K562 (cell line): ENCODE data around the gene RSBN1L. TPM values are rescaled to one million over a fixed set of nuclear protein-coding genes. Genes with fewer than 3 reads are reported as not detected.

Experiments
- ATAC-seq: fragments of 200-7000 bp; cut with Tn5 transposase; 3 replicates; pipeline ENCODE4 v1.9.1; 2020; ENCODE audit warnings: moderate library complexity
- BruUV-seq: library from RNA; stranded (reverse); fragments of 400-500 nt; replicated peaks from 2 replicates; lab custom pipeline; 2021; lab: Mats Ljungman, UMichigan
- CTCF ChIA-PET: fragments of 300-600 bp; formaldehyde crosslinking; extraction: SDS; loops from one replicate; lab custom pipeline; 2021; ENCODE audit warnings: low intra/inter-chr PET ratio; lab: Yijun Ruan, JAX
- POLR2A ChIA-PET: fragments of 300-600, 350-650 bp; sonication (Branson Sonifier 250); formaldehyde crosslinking; extraction: SDS; loops from one replicate; lab custom pipeline; 2021; ENCODE audit warnings: antibody characterized with exemption, inconsistent platforms; lab: Yijun Ruan, JAX
- DNase-seq, 4 experiments: peaks; one replicate each; pipeline versions ENCODE4 v3.0.0 to v3.0.0-alpha.2; 2011 to 2018; ENCODE audit warnings: low spot score in 3 of 4, mixed read lengths in 3 of 4; ENCODE audit errors: extremely low read depth in 1 of 4
- FAIRE-seq: peaks from 2 replicates; lab custom pipeline; 2011; peaks lifted over from hg19 to GRCh38; lab: Jason Lieb, UNC
- H2AFZ ChIP-seq: 2 replicates; pipeline ENCODE4 v1.6.0; 2011; ENCODE audit warnings: low read depth, low read length, control low read depth, inconsistent platforms
- H3K27ac ChIP-seq: fragments of 200-600 bp; 3 replicates; pipeline ENCODE4 v1.8.0; 2011; ENCODE audit warnings: low read depth, mild to moderate bottlenecking, control low read depth, inconsistent platforms, low read length, moderate library complexity, mixed read lengths; ENCODE audit errors: extremely low read depth
- H3K27me3 ChIP-seq, 2 experiments: fragments of 300-600 bp in 1 of 2; 2 replicates in 1 of 2; 3 replicates in 1 of 2; pipeline versions ENCODE4 v1.6.0 to v1.8.0; 2011; ENCODE audit warnings: inconsistent platforms in 2 of 2, low read length in 2 of 2, mild to moderate bottlenecking in 1 of 2, mixed read lengths in 1 of 2, moderate library complexity in 1 of 2; ENCODE audit not compliant: control insufficient read depth in 2 of 2, insufficient read depth in 2 of 2
- H3K36me3 ChIP-seq: fragments of 300-600 bp; 3 replicates; pipeline ENCODE4 v1.8.0; 2011; ENCODE audit warnings: mild to moderate bottlenecking, low read length, inconsistent platforms; ENCODE audit not compliant: control insufficient read depth, insufficient read depth
- H3K4me1 ChIP-seq, 2 experiments: fragments of 200-600 bp in 1 of 2; replicated peaks in 1 of 2; 2 replicates in 1 of 2; 3 replicates in 1 of 2; pipeline versions ENCODE4 v1.5.1 to v1.8.0; 2011; ENCODE audit warnings: inconsistent platforms in 2 of 2, low read length in 2 of 2, mild to moderate bottlenecking in 1 of 2, mixed read lengths in 1 of 2, moderate library complexity in 1 of 2; ENCODE audit not compliant: control insufficient read depth in 2 of 2, insufficient read depth in 2 of 2
- H3K4me2 ChIP-seq: 2 replicates; pipeline ENCODE4 v1.6.1; 2011; ENCODE audit warnings: low read length, control low read depth, inconsistent platforms, mixed read lengths; ENCODE audit not compliant: insufficient read depth
- H3K4me3 ChIP-seq: fragments of 200-600 bp; sonication (generic), shearing (Covaris generic); 2 replicates; pipeline ENCODE4 v1.5.1; 2016; ENCODE audit warnings: control low read depth, inconsistent platforms
- H3K79me2 ChIP-seq: fragments of 200-600 bp; 3 replicates; pipeline ENCODE4 v1.8.0; 2011; ENCODE audit warnings: low read length, inconsistent platforms; ENCODE audit not compliant: control insufficient read depth, insufficient read depth
- H3K9ac ChIP-seq, 2 experiments: 2 replicates each; pipeline versions ENCODE4 v1.6.0 to v1.6.1; 2011; ENCODE audit warnings: low read depth in 2 of 2, low read length in 2 of 2, control low read depth in 1 of 2, inconsistent platforms in 1 of 2, mild to moderate bottlenecking in 1 of 2, mixed read lengths in 1 of 2; ENCODE audit not compliant: insufficient read depth in 1 of 2
- H3K9me1 ChIP-seq: one replicate; pipeline ENCODE4 v1.6.0; 2011; ENCODE audit warnings: inconsistent platforms, mild to moderate bottlenecking, low read length, moderate library complexity; ENCODE audit not compliant: control insufficient read depth, insufficient read depth
- H3K9me3 ChIP-seq: replicated peaks from 2 replicates; pipeline ENCODE4 v1.5.1; 2011; ENCODE audit warnings: low read depth, low read length, inconsistent platforms; ENCODE audit not compliant: control insufficient read depth, insufficient read depth
- H4K20me1 ChIP-seq: replicated peaks from 2 replicates; pipeline ENCODE4 v1.6.1; 2011; ENCODE audit warnings: low read length, inconsistent platforms, mixed read lengths; ENCODE audit not compliant: control insufficient read depth, insufficient read depth
- CREB1 ChIP-seq, 2 experiments: sonication (generic) in 1 of 2; formaldehyde crosslinking in 1 of 2; IDR thresholded peaks; 2 replicates each; pipeline versions ENCODE4 v1.6.1 to v1.8.0; 2012 to 2022; ENCODE audit warnings: inconsistent platforms in 1 of 2, mild to moderate bottlenecking in 1 of 2, missing genetic modification reagents in 1 of 2, moderate library complexity in 1 of 2
- KLF16 ChIP-seq: IDR thresholded peaks from 2 replicates; pipeline ENCODE4 v1.6.1; 2016; ENCODE audit warnings: antibody characterized with exemption
- RBM17 ChIP-seq: fragments of 200-400 bp; formaldehyde crosslinking; IDR thresholded peaks from 2 replicates; pipeline ENCODE4 v1.6.1; 2017; ENCODE audit warnings: low read depth, mild to moderate bottlenecking, low read length, borderline replicate concordance
- RFX1 ChIP-seq: fragments of 450-650 bp; IDR thresholded peaks from 2 replicates; pipeline ENCODE4 v1.6.1; 2016; ENCODE audit warnings: mild to moderate bottlenecking, moderate library complexity
- SREBF1 ChIP-seq: fragments of 150-350 bp; IDR thresholded peaks from 2 replicates; pipeline ENCODE4 v1.6.1; 2014; ENCODE audit warnings: antibody characterized with exemption, low read depth, low read length, borderline replicate concordance
- ZNF696 ChIP-seq: fragments of 250-450 bp; sonication (Bioruptor Pico); conservative IDR thresholded peaks from 2 replicates; pipeline ENCODE4 v1.4.0; 2020; ENCODE audit warnings: mild to moderate bottlenecking, moderate library complexity
- WGBS: fragments of 100-300 bp; shearing (Covaris generic); methylation state at CpG from one replicate; pipeline ENCODE4 v1.1.6; 2016; ENCODE audit warnings: low coverage, mixed read lengths; ENCODE audit not compliant: insufficient coverage; ENCODE audit errors: missing lambda C conversion rate; 5-methylcytosine and 5-hydroxymethylcytosine counted together
- in situ Hi-C: fragments of 300-500 bp; cut with MboI; formaldehyde crosslinking; loops from 4 replicates; pipeline ENCODE4 v1.15.0; 2018; ENCODE audit warnings: inconsistent platforms, mixed read lengths
- intact Hi-C: fragments of 100-400 bp; cut with micrococcal nuclease; formaldehyde crosslinking; loops from 2 replicates; pipeline ENCODE4 v1.14.2; 2022
- polyA plus RNA-seq, 8 experiments: library from polyadenylated mRNA; depleted of rRNA in 4 of 8; stranded (reverse) in 5 of 8; unstranded in 3 of 8; fragments of >200 nt; fragmentation: Nextera tagmentation in 2 of 8; fragmentation: Illumina TruSeq in 1 of 8; extraction: Ambion mirVana in 2 of 8; extraction: Trizol in 1 of 8; gene quantifications; 2 replicates each; pipeline versions ENCODE4 v1.2.1 to v1.2.3, GENCODE V29; 2011 to 2014; ENCODE audit warnings: inconsistent platforms in 1 of 8, missing spikeins in 1 of 8
- total RNA-seq, 7 experiments: library from RNA; depleted of rRNA in 6 of 7; stranded (reverse); fragments of >200 nt in 6 of 7; fragmentation: Illumina TruSeq in 2 of 7; extraction: Trizol in 2 of 7; gene quantifications; 2 replicates each; pipeline versions ENCODE4 v1.2.1 to v1.2.3, GENCODE V29; 2011 to 2021; ENCODE audit warnings: low replicate concordance in 1 of 7
- TF ChIP-seq, protein P1 (sequence below): fragments of 250-450 bp; sonication (Bioruptor Pico); IDR thresholded peaks from 2 replicates; pipeline ENCODE4 v1.5.0; 2020; ENCODE audit warnings: mild to moderate bottlenecking
- TF ChIP-seq, protein P2 (sequence below): fragments of 450-650 bp; IDR thresholded peaks from 2 replicates; pipeline ENCODE4 v1.7.1; 2018; ENCODE audit warnings: mild to moderate bottlenecking, low read depth; ENCODE audit not compliant: partially characterized antibody
- TF ChIP-seq, protein P3 (sequence below): fragments of 450-650 bp; IDR thresholded peaks from 2 replicates; pipeline ENCODE4 v1.6.1; 2017; ENCODE audit warnings: antibody characterized with exemption, mild to moderate bottlenecking
- TF ChIP-seq, protein P4 (sequence below): fragments of 450-650 bp; IDR thresholded peaks from 2 replicates; pipeline ENCODE4 v1.6.1; 2017; ENCODE audit warnings: antibody characterized with exemption
- TF ChIP-seq, protein P5 (sequence below): fragments of 250-450 bp; sonication (Bioruptor Pico); IDR thresholded peaks from 2 replicates; pipeline ENCODE4 v1.5.0; 2021

The RSBN1L gene
- total and polyA plus RNA-seq, 9 of the 15 experiments (the other 6 are each of a cell fraction or from before 2014, with no cell fraction given) = 6.2 to 35.2 (median 20.1) TPM

DNA sequence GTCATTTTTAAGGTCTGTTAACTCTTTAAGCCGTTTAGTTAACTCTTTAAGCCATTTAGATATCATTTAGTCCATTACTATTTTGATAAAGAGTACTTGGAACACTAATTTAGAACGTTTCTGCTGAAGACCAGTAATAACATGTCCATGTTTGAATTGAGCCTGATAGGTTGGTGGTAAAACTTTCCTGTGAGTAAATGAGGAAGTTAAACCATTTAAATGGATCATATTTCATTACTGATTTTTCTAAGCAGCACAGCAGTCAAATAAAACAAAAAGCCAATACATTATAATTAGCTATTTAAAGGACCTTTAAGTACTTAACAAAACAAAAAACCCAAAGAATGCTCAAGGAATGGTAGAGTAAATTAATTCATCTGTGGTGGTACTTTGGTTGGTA, 131.7 kb downstream of the RSBN1L start:
- in situ Hi-C loops = no loop called here
- Histone ChIP-seq H3K36me3 (peaks cover 6% of the 10 kb centered on the region; the same call in 2 of the 3 replicates), H2AFZ (no peak overlapping the region), H3K9ac (no peak overlapping the region), H3K27ac (no peak overlapping the region), H3K4me2 (no peak overlapping the region), H3K9me1 (no peaks in the 10 kb centered on the region), H3K9me3 (no peaks in the 10 kb centered on the region), H3K4me1 (peaks cover 0 to 40% of the 10 kb centered on the region in 2 experiments; a peak in 4 of 5 replicates), H3K79me2 (peaks cover 92% of the 10 kb centered on the region), H4K20me1 (peaks cover 13% of the 10 kb centered on the region), H3K4me3 (no peak overlapping the region), H3K27me3 (no peaks in the 10 kb centered on the region)
- ChIA-PET POLR2A (interaction anchor here (0.6 kb wide), 1 partner anchor 36 kb away, joined by 3 read pairs; no protein-coding TSS in a partner anchor), CTCF (no interaction called here)
- no peak for ATAC-seq
- intact Hi-C loops = no loop called here
- WGBS = 13% methylated on average over 2 of the region's 2 CpGs
- no peak for DNase-seq
- BruUV-seq = no TSS peak
- FAIRE-seq = no peak
- TF ChIP-seq CREB1 (IDR thresholded peaks at IDR 0.05) = no peak
- no peak for TF ChIP-seq CREB1 (CRISPR knock-in tag; IDR thresholded peaks at IDR 0.05)
- TF ChIP-seq, protein P1, sequence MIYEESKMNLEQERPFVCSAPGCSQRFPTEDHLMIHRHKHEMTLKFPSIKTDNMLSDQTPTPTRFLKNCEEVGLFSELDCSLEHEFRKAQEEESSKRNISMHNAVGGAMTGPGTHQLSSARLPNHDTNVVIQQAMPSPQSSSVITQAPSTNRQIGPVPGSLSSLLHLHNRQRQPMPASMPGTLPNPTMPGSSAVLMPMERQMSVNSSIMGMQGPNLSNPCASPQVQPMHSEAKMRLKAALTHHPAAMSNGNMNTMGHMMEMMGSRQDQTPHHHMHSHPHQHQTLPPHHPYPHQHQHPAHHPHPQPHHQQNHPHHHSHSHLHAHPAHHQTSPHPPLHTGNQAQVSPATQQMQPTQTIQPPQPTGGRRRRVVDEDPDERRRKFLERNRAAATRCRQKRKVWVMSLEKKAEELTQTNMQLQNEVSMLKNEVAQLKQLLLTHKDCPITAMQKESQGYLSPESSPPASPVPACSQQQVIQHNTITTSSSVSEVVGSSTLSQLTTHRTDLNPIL = no peak
- TF ChIP-seq SREBF1 = no peak
- no peak for TF ChIP-seq RFX1
- TF ChIP-seq, protein P2, sequence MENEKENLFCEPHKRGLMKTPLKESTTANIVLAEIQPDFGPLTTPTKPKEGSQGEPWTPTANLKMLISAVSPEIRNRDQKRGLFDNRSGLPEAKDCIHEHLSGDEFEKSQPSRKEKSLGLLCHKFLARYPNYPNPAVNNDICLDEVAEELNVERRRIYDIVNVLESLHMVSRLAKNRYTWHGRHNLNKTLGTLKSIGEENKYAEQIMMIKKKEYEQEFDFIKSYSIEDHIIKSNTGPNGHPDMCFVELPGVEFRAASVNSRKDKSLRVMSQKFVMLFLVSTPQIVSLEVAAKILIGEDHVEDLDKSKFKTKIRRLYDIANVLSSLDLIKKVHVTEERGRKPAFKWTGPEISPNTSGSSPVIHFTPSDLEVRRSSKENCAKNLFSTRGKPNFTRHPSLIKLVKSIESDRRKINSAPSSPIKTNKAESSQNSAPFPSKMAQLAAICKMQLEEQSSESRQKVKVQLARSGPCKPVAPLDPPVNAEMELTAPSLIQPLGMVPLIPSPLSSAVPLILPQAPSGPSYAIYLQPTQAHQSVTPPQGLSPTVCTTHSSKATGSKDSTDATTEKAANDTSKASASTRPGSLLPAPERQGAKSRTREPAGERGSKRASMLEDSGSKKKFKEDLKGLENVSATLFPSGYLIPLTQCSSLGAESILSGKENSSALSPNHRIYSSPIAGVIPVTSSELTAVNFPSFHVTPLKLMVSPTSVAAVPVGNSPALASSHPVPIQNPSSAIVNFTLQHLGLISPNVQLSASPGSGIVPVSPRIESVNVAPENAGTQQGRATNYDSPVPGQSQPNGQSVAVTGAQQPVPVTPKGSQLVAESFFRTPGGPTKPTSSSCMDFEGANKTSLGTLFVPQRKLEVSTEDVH = no peak
- TF ChIP-seq, protein P3, sequence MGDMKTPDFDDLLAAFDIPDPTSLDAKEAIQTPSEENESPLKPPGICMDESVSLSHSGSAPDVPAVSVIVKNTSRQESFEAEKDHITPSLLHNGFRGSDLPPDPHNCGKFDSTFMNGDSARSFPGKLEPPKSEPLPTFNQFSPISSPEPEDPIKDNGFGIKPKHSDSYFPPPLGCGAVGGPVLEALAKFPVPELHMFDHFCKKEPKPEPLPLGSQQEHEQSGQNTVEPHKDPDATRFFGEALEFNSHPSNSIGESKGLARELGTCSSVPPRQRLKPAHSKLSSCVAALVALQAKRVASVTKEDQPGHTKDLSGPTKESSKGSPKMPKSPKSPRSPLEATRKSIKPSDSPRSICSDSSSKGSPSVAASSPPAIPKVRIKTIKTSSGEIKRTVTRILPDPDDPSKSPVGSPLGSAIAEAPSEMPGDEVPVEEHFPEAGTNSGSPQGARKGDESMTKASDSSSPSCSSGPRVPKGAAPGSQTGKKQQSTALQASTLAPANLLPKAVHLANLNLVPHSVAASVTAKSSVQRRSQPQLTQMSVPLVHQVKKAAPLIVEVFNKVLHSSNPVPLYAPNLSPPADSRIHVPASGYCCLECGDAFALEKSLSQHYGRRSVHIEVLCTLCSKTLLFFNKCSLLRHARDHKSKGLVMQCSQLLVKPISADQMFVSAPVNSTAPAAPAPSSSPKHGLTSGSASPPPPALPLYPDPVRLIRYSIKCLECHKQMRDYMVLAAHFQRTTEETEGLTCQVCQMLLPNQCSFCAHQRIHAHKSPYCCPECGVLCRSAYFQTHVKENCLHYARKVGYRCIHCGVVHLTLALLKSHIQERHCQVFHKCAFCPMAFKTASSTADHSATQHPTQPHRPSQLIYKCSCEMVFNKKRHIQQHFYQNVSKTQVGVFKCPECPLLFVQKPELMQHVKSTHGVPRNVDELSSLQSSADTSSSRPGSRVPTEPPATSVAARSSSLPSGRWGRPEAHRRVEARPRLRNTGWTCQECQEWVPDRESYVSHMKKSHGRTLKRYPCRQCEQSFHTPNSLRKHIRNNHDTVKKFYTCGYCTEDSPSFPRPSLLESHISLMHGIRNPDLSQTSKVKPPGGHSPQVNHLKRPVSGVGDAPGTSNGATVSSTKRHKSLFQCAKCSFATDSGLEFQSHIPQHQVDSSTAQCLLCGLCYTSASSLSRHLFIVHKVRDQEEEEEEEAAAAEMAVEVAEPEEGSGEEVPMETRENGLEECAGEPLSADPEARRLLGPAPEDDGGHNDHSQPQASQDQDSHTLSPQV = no peak
- TF ChIP-seq RBM17 = no peak
- TF ChIP-seq ZNF696 = no peak
- TF ChIP-seq, protein P4, sequence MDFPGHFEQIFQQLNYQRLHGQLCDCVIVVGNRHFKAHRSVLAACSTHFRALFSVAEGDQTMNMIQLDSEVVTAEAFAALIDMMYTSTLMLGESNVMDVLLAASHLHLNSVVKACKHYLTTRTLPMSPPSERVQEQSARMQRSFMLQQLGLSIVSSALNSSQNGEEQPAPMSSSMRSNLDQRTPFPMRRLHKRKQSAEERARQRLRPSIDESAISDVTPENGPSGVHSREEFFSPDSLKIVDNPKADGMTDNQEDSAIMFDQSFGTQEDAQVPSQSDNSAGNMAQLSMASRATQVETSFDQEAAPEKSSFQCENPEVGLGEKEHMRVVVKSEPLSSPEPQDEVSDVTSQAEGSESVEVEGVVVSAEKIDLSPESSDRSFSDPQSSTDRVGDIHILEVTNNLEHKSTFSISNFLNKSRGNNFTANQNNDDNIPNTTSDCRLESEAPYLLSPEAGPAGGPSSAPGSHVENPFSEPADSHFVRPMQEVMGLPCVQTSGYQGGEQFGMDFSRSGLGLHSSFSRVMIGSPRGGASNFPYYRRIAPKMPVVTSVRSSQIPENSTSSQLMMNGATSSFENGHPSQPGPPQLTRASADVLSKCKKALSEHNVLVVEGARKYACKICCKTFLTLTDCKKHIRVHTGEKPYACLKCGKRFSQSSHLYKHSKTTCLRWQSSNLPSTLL = no peak
- TF ChIP-seq, protein P5, sequence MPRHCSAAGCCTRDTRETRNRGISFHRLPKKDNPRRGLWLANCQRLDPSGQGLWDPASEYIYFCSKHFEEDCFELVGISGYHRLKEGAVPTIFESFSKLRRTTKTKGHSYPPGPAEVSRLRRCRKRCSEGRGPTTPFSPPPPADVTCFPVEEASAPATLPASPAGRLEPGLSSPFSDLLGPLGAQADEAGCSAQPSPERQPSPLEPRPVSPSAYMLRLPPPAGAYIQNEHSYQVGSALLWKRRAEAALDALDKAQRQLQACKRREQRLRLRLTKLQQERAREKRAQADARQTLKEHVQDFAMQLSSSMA (CRISPR knock-in tag) = no peak
- TF ChIP-seq KLF16 = no peak
